ENCODE data around the gene CGNL1. TPM values are rescaled to one million over a fixed set of nuclear protein-coding genes. Genes with fewer than 3 reads are reported as not detected.

The CGNL1 gene
- total RNA-seq, 2 donors from 2014 or later = 82.6 to 98.0 TPM

DNA sequence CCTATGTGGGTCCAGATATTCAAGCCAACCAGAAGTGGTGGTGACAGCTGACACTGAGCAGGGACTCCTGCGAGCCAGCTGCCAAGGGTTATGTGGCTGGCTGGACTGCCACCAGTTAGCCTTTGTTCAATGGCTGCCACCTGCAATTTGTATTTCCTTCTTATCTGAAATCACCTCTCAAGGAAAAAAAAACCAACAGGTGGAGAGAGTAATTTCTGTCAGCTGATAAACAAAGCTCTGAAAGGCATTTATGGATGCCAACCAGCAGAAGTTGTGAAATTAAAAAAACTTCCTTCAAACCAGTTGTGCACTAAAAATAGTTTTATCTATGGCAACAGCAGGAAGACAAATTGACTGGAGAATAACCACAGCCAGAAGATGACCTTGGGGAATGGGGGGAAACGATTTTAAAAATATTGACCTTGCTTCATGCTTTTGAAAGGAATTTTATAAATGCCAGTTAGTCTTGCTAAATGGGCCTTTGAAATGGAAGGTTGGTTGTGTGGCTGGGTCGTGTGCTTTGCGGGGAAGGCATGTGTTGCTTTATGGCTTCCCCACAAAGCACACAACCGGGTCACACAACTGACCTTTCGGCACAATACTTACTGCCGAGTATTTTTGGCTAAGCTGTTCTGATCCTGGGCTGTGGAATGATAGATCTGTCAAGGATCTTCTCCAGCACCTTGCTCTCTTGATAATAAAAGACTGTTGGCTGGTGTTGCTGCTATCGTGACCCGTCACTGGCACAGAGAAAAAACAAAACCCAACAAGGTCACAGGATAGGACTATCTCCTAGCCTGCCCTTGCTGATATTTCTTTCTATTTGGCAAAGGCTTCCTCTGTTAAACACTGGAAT, 218.9 kb downstream of the CGNL1 start:
- no peak overlapping the region for H3K27ac ChIP-seq (ENCODE audit: low read depth, low read length)
- no peak overlapping the region for H3K4me3 Mint-ChIP-seq
- H3K9me3 Mint-ChIP-seq = no peaks in the 10 kb centered on the region
- no peak overlapping the region for H3K9ac ChIP-seq (ENCODE audit: extremely low read depth, low read length, poor library complexity, severe bottlenecking)
- peaks cover 32% of the 10 kb centered on the region for H3K27me3 ChIP-seq (ENCODE audit: control insufficient read depth, insufficient read depth, low read length, poor library complexity, severe bottlenecking)
- no peaks in the 10 kb centered on the region for H3K9me3 ChIP-seq (ENCODE audit: control insufficient read depth, low read length)
- H3K36me3 ChIP-seq (ENCODE audit: control insufficient read depth, insufficient read depth, low read length) = no peaks in the 10 kb centered on the region
- H3K36me3 Mint-ChIP-seq (ENCODE audit: low read depth) = no peaks in the 10 kb centered on the region
- peaks cover 3% of the 10 kb centered on the region for H3K4me1 Mint-ChIP-seq
- WGBS, 2 experiments (ENCODE audit: insufficient coverage in 1 of 2, insufficient read length in 1 of 2) = 95% methylated on average over 3 to 9 of the region's 9 CpGs
- TF ChIP-seq, protein P1, sequence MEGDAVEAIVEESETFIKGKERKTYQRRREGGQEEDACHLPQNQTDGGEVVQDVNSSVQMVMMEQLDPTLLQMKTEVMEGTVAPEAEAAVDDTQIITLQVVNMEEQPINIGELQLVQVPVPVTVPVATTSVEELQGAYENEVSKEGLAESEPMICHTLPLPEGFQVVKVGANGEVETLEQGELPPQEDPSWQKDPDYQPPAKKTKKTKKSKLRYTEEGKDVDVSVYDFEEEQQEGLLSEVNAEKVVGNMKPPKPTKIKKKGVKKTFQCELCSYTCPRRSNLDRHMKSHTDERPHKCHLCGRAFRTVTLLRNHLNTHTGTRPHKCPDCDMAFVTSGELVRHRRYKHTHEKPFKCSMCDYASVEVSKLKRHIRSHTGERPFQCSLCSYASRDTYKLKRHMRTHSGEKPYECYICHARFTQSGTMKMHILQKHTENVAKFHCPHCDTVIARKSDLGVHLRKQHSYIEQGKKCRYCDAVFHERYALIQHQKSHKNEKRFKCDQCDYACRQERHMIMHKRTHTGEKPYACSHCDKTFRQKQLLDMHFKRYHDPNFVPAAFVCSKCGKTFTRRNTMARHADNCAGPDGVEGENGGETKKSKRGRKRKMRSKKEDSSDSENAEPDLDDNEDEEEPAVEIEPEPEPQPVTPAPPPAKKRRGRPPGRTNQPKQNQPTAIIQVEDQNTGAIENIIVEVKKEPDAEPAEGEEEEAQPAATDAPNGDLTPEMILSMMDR (conservative IDR thresholded peaks at IDR 0.05) = no peak
- DNase-seq = no peak
- no peak overlapping the region for H3K4me3 ChIP-seq (ENCODE audit: low read length)
- H3K27me3 Mint-ChIP-seq (ENCODE audit: insufficient read depth) = peaks cover 36% of the 10 kb centered on the region
- H3K4me1 ChIP-seq (ENCODE audit: control insufficient read depth, insufficient read depth, low read length) = no peaks in the 10 kb centered on the region
- H3K27ac Mint-ChIP-seq = no peak overlapping the region

DNA sequence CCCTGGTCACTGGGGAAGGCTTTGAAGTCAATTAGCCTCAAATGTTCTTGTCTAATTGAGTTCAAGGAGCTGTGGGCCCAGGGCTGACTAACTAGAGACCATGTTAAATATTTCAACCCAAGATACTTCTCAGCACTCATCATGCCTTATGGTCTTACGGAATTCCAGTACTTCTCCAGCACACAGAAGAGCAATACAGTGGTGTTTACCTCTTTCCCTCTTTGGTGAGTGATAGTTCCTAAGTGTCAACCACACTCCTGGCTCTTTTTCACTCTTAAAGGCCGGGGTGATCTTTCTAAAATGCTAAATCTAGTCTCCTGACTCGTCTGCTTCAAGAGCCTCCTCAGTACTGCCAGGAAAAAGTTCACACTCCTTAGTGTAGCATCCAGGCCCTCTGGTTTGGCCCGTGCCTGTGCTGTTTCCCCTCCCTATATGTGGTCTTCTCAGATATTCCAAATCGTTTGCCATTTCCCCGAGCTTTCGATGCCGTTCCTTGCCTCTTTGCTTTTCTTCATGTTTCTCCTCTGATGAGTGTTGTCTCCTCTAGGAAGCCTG, 220.1 kb downstream of the CGNL1 start:
- TF ChIP-seq, protein P1 (conservative IDR thresholded peaks at IDR 0.05) = no peak
- no peaks in the 10 kb centered on the region for H3K4me1 ChIP-seq (ENCODE audit: control insufficient read depth, insufficient read depth, low read length)
- H3K27ac Mint-ChIP-seq = no peak overlapping the region
- no peaks in the 10 kb centered on the region for H3K9me3 ChIP-seq (ENCODE audit: control insufficient read depth, low read length)
- no peak overlapping the region for H3K4me3 Mint-ChIP-seq
- WGBS, 2 experiments (ENCODE audit: insufficient coverage in 1 of 2, insufficient read length in 1 of 2) = 91 to 95% methylated on average over 8 of the region's 8 CpGs
- peaks cover 20% of the 10 kb centered on the region for H3K27me3 ChIP-seq (ENCODE audit: control insufficient read depth, insufficient read depth, low read length, poor library complexity, severe bottlenecking)
- no peaks in the 10 kb centered on the region for H3K36me3 Mint-ChIP-seq (ENCODE audit: low read depth)
- no peak overlapping the region for H3K4me3 ChIP-seq (ENCODE audit: low read length)
- H3K4me1 Mint-ChIP-seq = peaks cover under 1% of the 10 kb centered on the region
- no peak for DNase-seq
- H3K27ac ChIP-seq (ENCODE audit: low read depth, low read length) = no peak overlapping the region
- no peaks in the 10 kb centered on the region for H3K36me3 ChIP-seq (ENCODE audit: control insufficient read depth, insufficient read depth, low read length)
- no peaks in the 10 kb centered on the region for H3K9me3 Mint-ChIP-seq
- no peak overlapping the region for H3K9ac ChIP-seq (ENCODE audit: extremely low read depth, low read length, poor library complexity, severe bottlenecking)
- peaks cover 24% of the 10 kb centered on the region for H3K27me3 Mint-ChIP-seq (ENCODE audit: insufficient read depth)

DNA sequence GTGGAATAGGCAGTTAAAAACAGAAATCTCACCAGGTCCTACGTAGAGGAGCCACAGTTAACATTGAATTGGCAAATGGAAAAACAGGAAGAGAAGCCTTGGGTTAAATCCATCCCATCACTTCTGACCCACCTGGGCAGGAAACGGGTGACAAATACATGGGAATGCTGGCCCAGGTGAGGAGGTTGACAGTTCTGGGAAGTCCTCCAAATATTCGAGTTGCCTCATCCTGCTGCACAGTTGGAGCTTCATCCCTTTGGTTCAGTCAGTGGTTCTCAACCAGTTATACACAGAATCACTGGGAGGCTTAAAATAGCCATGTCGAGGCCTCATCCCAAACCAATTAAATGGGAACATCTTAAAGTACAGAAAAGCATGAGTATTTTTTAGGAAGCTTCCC, 220.7 kb downstream of the CGNL1 start:
- WGBS, 2 experiments (ENCODE audit: insufficient coverage in 1 of 2, insufficient read length in 1 of 2) = 88 to 89% methylated on average over 4 of the region's 4 CpGs
- TF ChIP-seq, protein P1 (conservative IDR thresholded peaks at IDR 0.05) = no peak
- DNase-seq = no peak
- no peak overlapping the region for H3K4me3 Mint-ChIP-seq
- H3K27ac Mint-ChIP-seq = no peak overlapping the region
- no peaks in the 10 kb centered on the region for H3K36me3 Mint-ChIP-seq (ENCODE audit: low read depth)
- no peaks in the 10 kb centered on the region for H3K9me3 ChIP-seq (ENCODE audit: control insufficient read depth, low read length)
- H3K36me3 ChIP-seq (ENCODE audit: control insufficient read depth, insufficient read depth, low read length) = no peaks in the 10 kb centered on the region
- H3K4me3 ChIP-seq (ENCODE audit: low read length) = no peak overlapping the region
- no peaks in the 10 kb centered on the region for H3K4me1 ChIP-seq (ENCODE audit: control insufficient read depth, insufficient read depth, low read length)
- H3K27me3 Mint-ChIP-seq (ENCODE audit: insufficient read depth) = peaks cover 25% of the 10 kb centered on the region
- H3K27ac ChIP-seq (ENCODE audit: low read depth, low read length) = no peak overlapping the region
- no peaks in the 10 kb centered on the region for H3K9me3 Mint-ChIP-seq
- no peaks in the 10 kb centered on the region for H3K4me1 Mint-ChIP-seq
- H3K9ac ChIP-seq (ENCODE audit: extremely low read depth, low read length, poor library complexity, severe bottlenecking) = no peak overlapping the region
- peaks cover 16% of the 10 kb centered on the region for H3K27me3 ChIP-seq (ENCODE audit: control insufficient read depth, insufficient read depth, low read length, poor library complexity, severe bottlenecking)

Measured in endodermal cell (in vitro differentiated cells).